ENCODE results near the gene R3HDM2. TPM values are rescaled to one million over a fixed set of nuclear protein-coding genes. Genes with fewer than 3 reads are reported as not detected.
A peak's percentile ranks its signal among the peaks of the same experiment; 100 is the strongest.

R3HDM2 gene
- total and polyA plus RNA-seq, 2 of the 13 experiments (the other 11 are each of a cell fraction or from before 2014, with no cell fraction given), result 11.1 to 23.5 TPM

DNA sequence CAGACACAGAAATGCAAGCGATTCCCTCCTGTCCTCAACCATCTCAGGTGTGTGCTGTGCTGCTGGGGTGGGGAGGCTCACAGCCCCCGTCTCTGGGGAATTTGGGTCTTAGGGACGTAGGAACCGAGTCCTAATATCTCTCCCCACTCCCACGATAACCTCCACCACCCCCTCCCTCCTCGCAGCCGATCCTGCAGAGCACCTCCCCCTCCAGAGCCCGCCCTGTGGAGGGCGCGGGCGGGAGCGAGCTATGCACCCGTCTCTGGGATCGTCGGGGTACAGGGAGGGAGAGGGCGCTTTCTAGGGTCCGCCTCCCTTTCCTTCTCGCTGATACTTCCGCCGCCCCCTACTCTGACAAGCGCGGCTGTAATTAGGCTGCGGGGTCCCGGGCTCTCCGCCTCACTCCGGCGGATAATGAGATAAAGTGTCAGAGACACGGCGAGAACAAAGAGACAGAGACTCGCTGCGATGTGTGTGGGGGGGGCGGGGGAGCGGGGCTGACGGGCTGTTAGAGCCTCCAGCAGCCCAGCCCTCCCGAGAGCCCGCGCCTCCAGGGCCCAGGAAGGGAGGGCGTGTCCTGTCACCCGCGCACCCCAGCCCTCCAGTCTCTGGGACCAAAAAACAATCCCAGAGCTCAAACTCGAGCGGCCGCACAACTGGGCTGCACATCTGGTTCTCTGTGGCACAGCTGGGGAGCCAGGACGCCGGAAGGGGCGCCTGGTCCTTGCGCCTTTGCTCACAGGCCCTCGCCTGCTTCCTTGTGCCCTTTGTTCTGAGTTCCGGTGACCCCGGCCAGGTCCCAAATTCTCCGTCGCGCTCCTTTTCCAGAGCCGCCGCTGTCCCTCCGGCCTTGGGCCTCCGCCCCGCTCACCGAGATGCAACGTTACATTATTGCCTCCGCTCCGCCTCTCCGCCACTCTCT lies 192.7 kb downstream of the R3HDM2 start (continued):
- TF ChIP-seq DR1 (CRISPR knock-in tag; IDR thresholded peaks at IDR 0.05) (no peak), RBFOX2 (IDR thresholded peaks at IDR 0.05; ENCODE audit: low read depth, low read length) (peak; percentile 75), NFKBIZ (CRISPR knock-in tag; IDR thresholded peaks at IDR 0.05) (no peak), HNRNPL (IDR thresholded peaks at IDR 0.05; ENCODE audit: low read depth, low read length) (0 out of 2 replicates have a peak, but pooled peaks have one; percentile 20), RFXANK (CRISPR knock-in tag; IDR thresholded peaks at IDR 0.05) (no peak), BRD4 (CRISPR knock-in tag; IDR thresholded peaks at IDR 0.05) (no peak), PATZ1 (CRISPR knock-in tag; IDR thresholded peaks at IDR 0.05) (no peak), NFE2L1 (CRISPR knock-in tag; IDR thresholded peaks at IDR 0.05; ENCODE audit: borderline replicate concordance) (no peak), KAT2B (IDR thresholded peaks at IDR 0.05; ENCODE audit: borderline replicate concordance, low read depth, low read length) (no peak), SP4 (CRISPR knock-in tag; IDR thresholded peaks at IDR 0.05) (no peak), MEIS2 (CRISPR knock-in tag; IDR thresholded peaks at IDR 0.05) (no peak), ZFP62 (CRISPR knock-in tag; IDR thresholded peaks at IDR 0.05) (no peak), ZNF616 (CRISPR knock-in tag; IDR thresholded peaks at IDR 0.05; ENCODE audit: low read depth) (no peak; the same call in 1 of the 2 replicates), ATF7-NPFF (CRISPR knock-in tag; IDR thresholded peaks at IDR 0.05; ENCODE audit: low read depth) (0 out of 2 replicates have a peak, but pooled peaks have one; percentile 43), SP1 (IDR thresholded peaks at IDR 0.05) (no peak), SP1 (CRISPR knock-in tag; IDR thresholded peaks at IDR 0.05) (no peak), HOXA9 (CRISPR knock-in tag; IDR thresholded peaks at IDR 0.05; ENCODE audit: borderline replicate concordance) (no peak), ZNF816 (CRISPR knock-in tag; IDR thresholded peaks at IDR 0.05; ENCODE audit: borderline replicate concordance) (0 out of 2 replicates have a peak, but pooled peaks have one; percentile 31), ASH2L (IDR thresholded peaks at IDR 0.05; ENCODE audit: insufficient read length, low read depth, low read length) (no peak), ZNF274 (CRISPR knock-in tag; IDR thresholded peaks at IDR 0.05) (no peak)
- TF ChIP-seq, protein P1, sequence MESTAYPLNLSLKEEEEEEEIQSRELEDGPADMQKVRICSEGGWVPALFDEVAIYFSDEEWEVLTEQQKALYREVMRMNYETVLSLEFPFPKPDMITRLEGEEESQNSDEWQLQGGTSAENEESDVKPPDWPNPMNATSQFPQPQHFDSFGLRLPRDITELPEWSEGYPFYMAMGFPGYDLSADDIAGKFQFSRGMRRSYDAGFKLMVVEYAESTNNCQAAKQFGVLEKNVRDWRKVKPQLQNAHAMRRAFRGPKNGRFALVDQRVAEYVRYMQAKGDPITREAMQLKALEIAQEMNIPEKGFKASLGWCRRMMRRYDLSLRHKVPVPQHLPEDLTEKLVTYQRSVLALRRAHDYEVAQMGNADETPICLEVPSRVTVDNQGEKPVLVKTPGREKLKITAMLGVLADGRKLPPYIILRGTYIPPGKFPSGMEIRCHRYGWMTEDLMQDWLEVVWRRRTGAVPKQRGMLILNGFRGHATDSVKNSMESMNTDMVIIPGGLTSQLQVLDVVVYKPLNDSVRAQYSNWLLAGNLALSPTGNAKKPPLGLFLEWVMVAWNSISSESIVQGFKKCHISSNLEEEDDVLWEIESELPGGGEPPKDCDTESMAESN (CRISPR knock-in tag; conservative IDR thresholded peaks at IDR 0.05), result no peak
- TF ChIP-seq, protein P2, sequence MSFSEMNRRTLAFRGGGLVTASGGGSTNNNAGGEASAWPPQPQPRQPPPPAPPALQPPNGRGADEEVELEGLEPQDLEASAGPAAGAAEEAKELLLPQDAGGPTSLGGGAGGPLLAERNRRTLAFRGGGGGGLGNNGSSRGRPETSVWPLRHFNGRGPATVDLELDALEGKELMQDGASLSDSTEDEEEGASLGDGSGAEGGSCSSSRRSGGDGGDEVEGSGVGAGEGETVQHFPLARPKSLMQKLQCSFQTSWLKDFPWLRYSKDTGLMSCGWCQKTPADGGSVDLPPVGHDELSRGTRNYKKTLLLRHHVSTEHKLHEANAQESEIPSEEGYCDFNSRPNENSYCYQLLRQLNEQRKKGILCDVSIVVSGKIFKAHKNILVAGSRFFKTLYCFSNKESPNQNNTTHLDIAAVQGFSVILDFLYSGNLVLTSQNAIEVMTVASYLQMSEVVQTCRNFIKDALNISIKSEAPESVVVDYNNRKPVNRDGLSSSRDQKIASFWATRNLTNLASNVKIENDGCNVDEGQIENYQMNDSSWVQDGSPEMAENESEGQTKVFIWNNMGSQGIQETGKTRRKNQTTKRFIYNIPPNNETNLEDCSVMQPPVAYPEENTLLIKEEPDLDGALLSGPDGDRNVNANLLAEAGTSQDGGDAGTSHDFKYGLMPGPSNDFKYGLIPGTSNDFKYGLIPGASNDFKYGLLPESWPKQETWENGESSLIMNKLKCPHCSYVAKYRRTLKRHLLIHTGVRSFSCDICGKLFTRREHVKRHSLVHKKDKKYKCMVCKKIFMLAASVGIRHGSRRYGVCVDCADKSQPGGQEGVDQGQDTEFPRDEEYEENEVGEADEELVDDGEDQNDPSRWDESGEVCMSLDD (CRISPR knock-in tag; IDR thresholded peaks at IDR 0.05; ENCODE audit: borderline replicate concordance), result 0 out of 2 replicates have a peak, but pooled peaks have one; percentile 14
- TF ChIP-seq, protein P3, sequence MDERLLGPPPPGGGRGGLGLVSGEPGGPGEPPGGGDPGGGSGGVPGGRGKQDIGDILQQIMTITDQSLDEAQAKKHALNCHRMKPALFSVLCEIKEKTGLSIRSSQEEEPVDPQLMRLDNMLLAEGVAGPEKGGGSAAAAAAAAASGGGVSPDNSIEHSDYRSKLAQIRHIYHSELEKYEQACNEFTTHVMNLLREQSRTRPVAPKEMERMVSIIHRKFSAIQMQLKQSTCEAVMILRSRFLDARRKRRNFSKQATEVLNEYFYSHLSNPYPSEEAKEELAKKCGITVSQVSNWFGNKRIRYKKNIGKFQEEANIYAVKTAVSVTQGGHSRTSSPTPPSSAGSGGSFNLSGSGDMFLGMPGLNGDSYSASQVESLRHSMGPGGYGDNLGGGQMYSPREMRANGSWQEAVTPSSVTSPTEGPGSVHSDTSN (CRISPR knock-in tag; IDR thresholded peaks at IDR 0.05), result no peak
